Fibroblast of lung (primary cell): ENCODE measurements around the gene DUS1L. TPM values are rescaled to one million over a fixed set of nuclear protein-coding genes. Genes with fewer than 3 reads are reported as not detected.
A peak's percentile ranks its signal among the peaks of the same experiment; 100 is the strongest.

ENCODE experiments used
- DNase-seq, 2 donors: peaks; one replicate each; pipeline versions ENCODE4 v3.0.0 to v3.0.0-alpha.2; 2010; ENCODE audit warnings: low read depth in 2 of 2
- H2AFZ ChIP-seq: 2 replicates; pipeline ENCODE4 v1.5.1; 2012; ENCODE audit warnings: low read length, control low read depth, inconsistent platforms
- H3K27ac ChIP-seq: 2 replicates; pipeline ENCODE4 v1.5.1; 2011; ENCODE audit warnings: low read length, control low read depth; ENCODE audit not compliant: insufficient read depth
- H3K27me3 ChIP-seq: 2 replicates; pipeline ENCODE4 v1.5.1; 2011; ENCODE audit warnings: mild to moderate bottlenecking, low read length; ENCODE audit not compliant: control insufficient read depth, insufficient read depth
- H3K36me3 ChIP-seq: 2 replicates; pipeline ENCODE4 v1.5.1; 2011; ENCODE audit warnings: low read length; ENCODE audit not compliant: control insufficient read depth, insufficient read depth
- H3K4me1 ChIP-seq: 2 replicates; pipeline ENCODE4 v1.5.1; 2011; ENCODE audit warnings: low read length; ENCODE audit not compliant: control insufficient read depth, insufficient read depth; ENCODE audit errors: extremely low read depth
- H3K4me2 ChIP-seq: 2 replicates; pipeline ENCODE4 v1.5.1; 2011; ENCODE audit warnings: low read length, control low read depth; ENCODE audit not compliant: insufficient read depth; ENCODE audit errors: extremely low read depth
- H3K4me3 ChIP-seq, 4 experiments: fragments of 200-600 bp in 1 of 4; sonication (generic) in 1 of 4; replicated peaks in 1 of 4; 2 replicates each; pipeline ENCODE4 v1.5.1; 2011 to 2016; ENCODE audit warnings: low read length in 4 of 4, low read depth in 3 of 4, mild to moderate bottlenecking in 3 of 4, control low read depth in 2 of 4, inconsistent platforms in 1 of 4, mixed read lengths in 1 of 4; ENCODE audit not compliant: insufficient read depth in 1 of 4; ENCODE audit errors: control extremely low read depth in 1 of 4
- H3K79me2 ChIP-seq: 2 replicates; pipeline ENCODE4 v1.5.1; 2012; ENCODE audit warnings: mild to moderate bottlenecking, low read length, inconsistent platforms; ENCODE audit not compliant: control insufficient read depth, insufficient read depth
- H3K9ac ChIP-seq: 2 replicates; pipeline ENCODE4 v1.5.1; 2011; ENCODE audit warnings: mild to moderate bottlenecking, low read length, control low read depth; ENCODE audit not compliant: insufficient read depth
- H3K9me3 ChIP-seq: 2 replicates; pipeline ENCODE4 v1.5.1; 2012; ENCODE audit warnings: low read depth, low read length; ENCODE audit not compliant: control insufficient read depth, insufficient read depth
- H4K20me1 ChIP-seq: 2 replicates; pipeline ENCODE4 v1.5.1; 2011; ENCODE audit warnings: low read length; ENCODE audit not compliant: control insufficient read depth, insufficient read depth; ENCODE audit errors: extremely low read depth
- CTCF ChIP-seq, 2 donors: IDR thresholded peaks in 1 of 2; conservative IDR thresholded peaks in 1 of 2; 1 replicate in 1 of 2; 2 replicates in 1 of 2; pipeline ENCODE4 v1.5.1; 2011 to 2012; ENCODE audit warnings: low read length in 2 of 2, control low read depth in 1 of 2, inconsistent platforms in 1 of 2, low read depth in 1 of 2, mild to moderate bottlenecking in 1 of 2
- EZH2 ChIP-seq: IDR thresholded peaks from 2 replicates; pipeline ENCODE4 v1.5.1; 2012; ENCODE audit warnings: low read length, control low read depth, mild to moderate bottlenecking; ENCODE audit errors: missing control alignments
- polyA plus RNA-seq, 2 donors: library from polyadenylated mRNA; depleted of rRNA in 1 of 2; stranded (reverse) in 1 of 2; unstranded in 1 of 2; fragments of >200 nt; gene quantifications; 2 replicates each; pipeline ENCODE4 v1.2.1, GENCODE V29; 2011 to 2012; ENCODE audit warnings: missing spikeins in 1 of 2
- total RNA-seq: library from RNA; depleted of rRNA; stranded (reverse); fragments of >200 nt; gene quantifications from 2 replicates; pipeline ENCODE4 v1.2.1, GENCODE V29; 2014

DUS1L gene
- total and polyA plus RNA-seq, 2 donors (not counting 1 experiment from before 2014, with no cell fraction given) = 24.6 to 41.0 TPM

DNA sequence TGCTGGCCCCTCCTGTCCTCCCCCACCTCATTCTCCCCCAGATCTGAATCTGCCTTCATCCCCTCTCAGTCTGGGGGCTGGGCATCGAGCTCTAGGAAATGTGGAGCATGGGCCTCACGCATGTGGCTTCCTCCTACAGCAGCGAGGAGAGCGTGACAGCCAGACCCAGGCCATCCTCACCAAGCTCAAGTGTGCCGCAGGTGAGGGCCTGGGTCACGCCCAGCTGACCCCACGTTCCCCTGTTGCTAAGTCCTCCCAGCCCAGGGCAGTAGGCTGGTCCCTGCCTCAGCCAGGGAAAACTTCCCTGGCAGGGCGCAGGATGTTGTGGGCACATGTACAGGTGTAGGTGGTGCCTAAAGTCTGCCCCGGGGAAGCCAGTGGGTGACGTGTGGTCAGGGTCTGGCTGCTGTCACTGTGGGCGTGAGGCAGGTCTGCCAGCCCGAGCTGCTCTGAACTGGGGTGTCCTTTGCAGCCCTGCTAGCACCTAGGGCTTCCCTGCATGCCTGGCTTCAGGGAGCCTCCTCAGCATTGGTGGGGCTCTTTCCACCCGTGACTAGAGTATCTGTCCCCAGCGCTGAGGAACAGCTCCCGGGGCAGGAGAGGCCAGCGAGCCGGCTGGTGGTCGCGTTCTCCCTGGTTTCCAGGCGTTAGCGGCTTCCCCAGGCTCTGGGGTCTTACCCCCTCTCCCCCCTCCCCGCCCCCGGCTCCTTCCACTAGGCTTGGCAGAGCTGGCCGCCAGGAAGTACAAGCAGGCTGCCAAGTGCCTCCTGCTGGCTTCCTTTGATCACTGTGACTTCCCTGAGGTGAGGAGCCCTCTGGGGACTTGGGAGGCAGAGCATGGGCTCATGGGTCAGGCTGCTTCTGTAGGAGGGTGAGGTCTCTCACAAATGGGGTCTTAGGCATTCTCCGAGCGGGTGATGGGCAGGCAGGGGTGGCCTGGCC lies 10.3 kb downstream of the DUS1L start:
- H3K79me2 ChIP-seq = peaks cover 19% of the 10 kb centered on the region
- H3K9ac ChIP-seq = no peak overlapping the region
- DNase-seq = no peak
- no peaks in the 10 kb centered on the region for H3K27me3 ChIP-seq
- H3K27ac ChIP-seq = no peak overlapping the region
- TF ChIP-seq EZH2 (no peak), CTCF (conservative IDR thresholded peaks at IDR 0.05 in 1 of 2, IDR thresholded peaks at IDR 0.05 in 1 of 2; ENCODE audit: low read depth in 1 of 2, low read length in 2 of 2) (no peak)
- no peak overlapping the region for H3K4me2 ChIP-seq
- H3K4me1 ChIP-seq = peaks cover 7% of the 10 kb centered on the region
- H2AFZ ChIP-seq = no peak overlapping the region
- H4K20me1 ChIP-seq = no peaks in the 10 kb centered on the region
- peaks cover 46% of the 10 kb centered on the region for H3K36me3 ChIP-seq
- H3K9me3 ChIP-seq = no peaks in the 10 kb centered on the region
- H3K4me3 ChIP-seq = no peak overlapping the region

DNA sequence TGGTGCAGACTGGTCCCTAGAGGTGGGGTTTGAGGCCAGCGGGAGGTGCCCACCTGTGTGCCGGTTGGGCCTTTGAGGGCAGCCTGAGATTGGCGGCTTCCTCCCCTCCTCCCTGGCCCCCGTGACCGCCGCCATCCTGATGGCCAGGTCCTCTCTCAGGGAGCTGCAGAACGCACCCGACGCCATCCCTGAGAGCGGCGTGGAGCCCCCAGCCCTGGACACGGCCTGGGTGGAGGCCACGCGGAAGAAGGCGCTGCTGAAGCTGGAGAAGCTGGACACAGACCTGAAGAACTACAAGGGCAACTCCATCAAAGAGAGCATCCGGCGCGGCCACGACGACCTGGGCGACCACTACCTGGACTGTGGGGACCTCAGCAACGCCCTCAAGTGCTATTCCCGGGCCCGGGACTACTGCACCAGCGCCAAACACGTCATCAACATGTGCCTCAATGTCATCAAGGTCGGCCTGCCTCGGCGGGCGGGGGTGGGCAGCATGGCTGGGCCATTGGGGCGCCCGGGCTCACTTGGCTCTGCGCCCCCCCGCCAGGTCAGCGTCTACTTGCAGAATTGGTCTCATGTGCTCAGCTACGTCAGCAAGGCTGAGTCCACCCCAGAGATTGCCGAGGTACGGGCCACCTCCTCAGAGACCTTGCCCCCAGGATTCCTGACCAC lies 11.1 kb downstream of the DUS1L start:
- no peaks in the 10 kb centered on the region for H4K20me1 ChIP-seq
- DNase-seq = no peak
- H3K4me2 ChIP-seq = no peak overlapping the region
- no peak overlapping the region for H3K27ac ChIP-seq
- H3K4me3 ChIP-seq = no peak overlapping the region
- H3K9ac ChIP-seq = peak overlapping the region; percentile 7
- peaks cover 47% of the 10 kb centered on the region for H3K36me3 ChIP-seq
- H2AFZ ChIP-seq = no peak overlapping the region
- no peaks in the 10 kb centered on the region for H3K27me3 ChIP-seq
- peaks cover 7% of the 10 kb centered on the region for H3K4me1 ChIP-seq
- TF ChIP-seq CTCF (conservative IDR thresholded peaks at IDR 0.05 in 1 of 2, IDR thresholded peaks at IDR 0.05 in 1 of 2; ENCODE audit: low read depth in 1 of 2, low read length in 2 of 2) = no peak
- no peak for TF ChIP-seq EZH2
- peaks cover 21% of the 10 kb centered on the region for H3K79me2 ChIP-seq
- H3K9me3 ChIP-seq = no peaks in the 10 kb centered on the region

DNA sequence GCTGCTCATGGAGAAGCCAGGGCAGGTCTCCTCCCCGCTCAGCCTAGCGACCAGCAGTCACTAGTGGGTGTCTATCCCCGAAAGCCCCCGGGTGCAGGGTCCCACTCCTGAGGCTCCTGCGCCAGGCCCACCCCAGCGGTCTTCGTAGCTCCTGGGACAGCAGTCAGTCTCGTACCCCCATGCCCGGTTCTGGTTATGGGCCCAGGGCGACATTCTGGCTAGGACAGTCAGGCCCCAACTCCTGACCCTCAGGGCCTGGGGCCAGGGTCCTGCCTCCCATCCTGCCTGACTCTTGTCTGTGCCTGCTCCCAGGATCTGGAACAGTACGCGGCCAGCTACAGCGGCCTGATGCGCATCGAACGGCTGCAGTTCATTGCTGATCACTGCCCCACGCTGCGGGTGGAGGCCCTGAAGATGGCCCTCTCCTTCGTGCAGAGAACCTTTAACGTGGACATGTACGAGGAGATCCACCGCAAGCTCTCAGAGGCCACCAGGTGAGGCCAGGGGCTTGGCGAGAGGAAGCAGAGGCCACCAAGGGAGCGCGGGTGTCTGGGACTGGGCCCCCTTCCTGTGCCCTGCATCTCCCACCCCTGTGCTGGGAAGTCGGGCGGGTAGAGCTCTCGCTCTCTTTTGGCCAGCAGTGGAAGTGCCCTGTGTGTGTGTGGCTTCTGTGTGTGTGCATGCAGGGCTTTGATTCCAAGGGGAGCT lies 11.9 kb downstream of the DUS1L start:
- no peak overlapping the region for H3K4me2 ChIP-seq
- H3K36me3 ChIP-seq = peaks cover 47% of the 10 kb centered on the region
- H2AFZ ChIP-seq = no peak overlapping the region
- peaks cover 21% of the 10 kb centered on the region for H3K79me2 ChIP-seq
- TF ChIP-seq CTCF (conservative IDR thresholded peaks at IDR 0.05 in 1 of 2, IDR thresholded peaks at IDR 0.05 in 1 of 2; ENCODE audit: low read depth in 1 of 2, low read length in 2 of 2) (no peak), EZH2 (no peak)
- peak overlapping the region in 1 of 4 experiments; percentile 80 for H3K4me3 ChIP-seq
- peaks cover 7% of the 10 kb centered on the region for H3K4me1 ChIP-seq
- H3K9ac ChIP-seq = no peak overlapping the region
- H4K20me1 ChIP-seq = no peaks in the 10 kb centered on the region
- H3K27me3 ChIP-seq = no peaks in the 10 kb centered on the region
- H3K9me3 ChIP-seq = no peaks in the 10 kb centered on the region
- DNase-seq = no peak
- no peak overlapping the region for H3K27ac ChIP-seq
